OCI-LY7 (cell line): ENCODE results near the gene SH3GL2. TPM values are rescaled to one million over a fixed set of nuclear protein-coding genes. Genes with fewer than 3 reads are reported as not detected.

Experiments used
- BruUV-seq: library from RNA; stranded (reverse); fragments of 400-500 nt; replicated peaks from 2 replicates; lab custom pipeline; 2021; lab: Mats Ljungman, UMichigan
- CTCF ChIA-PET: fragments of 300-600 bp; sonication (Branson Sonifier 250); formaldehyde crosslinking; loops from one replicate; lab custom pipeline; 2022; ENCODE audit warnings: antibody characterized with exemption; ENCODE audit not compliant: unreplicated experiment; lab: Charles Lee
- POLR2A ChIA-PET: fragments of 300-600 bp; sonication (Branson Sonifier 250); formaldehyde crosslinking; loops from one replicate; lab custom pipeline; 2022; ENCODE audit warnings: antibody characterized with exemption; lab: Charles Lee
- DNase-seq: peaks from one replicate; pipeline ENCODE4 v3.0.0-alpha.2; 2015; ENCODE audit warnings: low spot score
- H2AFZ ChIP-seq: fragments of 200-600 bp; sonication (generic), shearing (Covaris generic); 2 replicates; pipeline ENCODE4 v1.6.1; 2014; ENCODE audit warnings: mild to moderate bottlenecking, antibody characterized with exemption, low read length, moderate library complexity
- H3K27ac ChIP-seq: fragments of 200-600 bp; sonication (generic); 2 replicates; pipeline ENCODE4 v1.5.1; 2014; ENCODE audit warnings: mixed run types, low read depth, mild to moderate bottlenecking, moderate library complexity, low read length, inconsistent platforms; ENCODE audit not compliant: poor library complexity, severe bottlenecking
- H3K36me3 ChIP-seq: fragments of 200-600 bp; sonication (generic); 2 replicates; pipeline ENCODE4 v1.6.1; 2014; ENCODE audit warnings: mild to moderate bottlenecking, antibody characterized with exemption, low read length, moderate library complexity, mixed read lengths; ENCODE audit not compliant: insufficient read depth
- H3K4me1 ChIP-seq: fragments of 200-600 bp; sonication (generic); 2 replicates; pipeline ENCODE4 v1.5.1; 2014; ENCODE audit warnings: mild to moderate bottlenecking, low read length; ENCODE audit not compliant: insufficient read depth, poor library complexity, severe bottlenecking
- H3K4me2 ChIP-seq: fragments of 200-600 bp; sonication (generic); 2 replicates; pipeline ENCODE4 v1.6.1; 2014; ENCODE audit warnings: mild to moderate bottlenecking, low read length
- H3K4me3 ChIP-seq: fragments of 200-600 bp; sonication (generic); 2 replicates; pipeline ENCODE4 v1.5.1; 2014; ENCODE audit warnings: mild to moderate bottlenecking, low read depth, low read length; ENCODE audit not compliant: poor library complexity, severe bottlenecking
- H3K79me2 ChIP-seq: fragments of 200-600 bp; sonication (generic); 2 replicates; pipeline ENCODE4 v1.6.1; 2016; ENCODE audit warnings: low read depth, mild to moderate bottlenecking, low read length, moderate library complexity, mixed read lengths; ENCODE audit not compliant: insufficient read depth
- H3K9me2 ChIP-seq: fragments of 200-600 bp; sonication (generic); 2 replicates; pipeline ENCODE4 v1.6.1; 2016; ENCODE audit warnings: mild to moderate bottlenecking, low read length, mixed read lengths; ENCODE audit not compliant: insufficient read depth
- H3K9me3 ChIP-seq: fragments of 200-600 bp; sonication (generic); 2 replicates; pipeline ENCODE4 v1.6.1; 2014; ENCODE audit warnings: mild to moderate bottlenecking, mixed run types, low read length, mixed read lengths
- H4K20me1 ChIP-seq: fragments of 200-600 bp; sonication (generic); 2 replicates; pipeline ENCODE4 v1.6.1; 2014; ENCODE audit warnings: mild to moderate bottlenecking, antibody characterized with exemption, low read length, moderate library complexity, mixed read lengths; ENCODE audit not compliant: insufficient read depth
- CTCF ChIP-seq: fragments of 200-600 bp; sonication (generic); conservative IDR thresholded peaks from 2 replicates; pipeline ENCODE4 v1.5.1; 2014; ENCODE audit warnings: mild to moderate bottlenecking, antibody characterized with exemption, low read length, moderate library complexity, mixed read lengths
- EZH2phosphoT487 ChIP-seq: fragments of 200-600 bp; sonication (generic); IDR thresholded peaks from 2 replicates; pipeline ENCODE4 v1.6.1; 2018; ENCODE audit warnings: low read depth, borderline replicate concordance, mild to moderate bottlenecking, mixed run types, antibody characterized with exemption, low read length, moderate library complexity, mixed read lengths
- intact Hi-C: fragments of 100-400 bp; cut with micrococcal nuclease; formaldehyde crosslinking; loops from one replicate; pipeline ENCODE4 v1.10.0; 2022; ENCODE audit not compliant: unreplicated experiment
- total RNA-seq, 2 experiments: library from RNA; depleted of rRNA in 1 of 2; stranded (reverse); fragments of >200 nt in 1 of 2; shearing (Covaris generic) in 1 of 2; gene quantifications; 2 replicates each; pipeline ENCODE4 v1.2.3, GENCODE V29; 2014 to 2022

The SH3GL2 gene
- total RNA-seq, 2 experiments from 2014 or later = not detected

DNA sequence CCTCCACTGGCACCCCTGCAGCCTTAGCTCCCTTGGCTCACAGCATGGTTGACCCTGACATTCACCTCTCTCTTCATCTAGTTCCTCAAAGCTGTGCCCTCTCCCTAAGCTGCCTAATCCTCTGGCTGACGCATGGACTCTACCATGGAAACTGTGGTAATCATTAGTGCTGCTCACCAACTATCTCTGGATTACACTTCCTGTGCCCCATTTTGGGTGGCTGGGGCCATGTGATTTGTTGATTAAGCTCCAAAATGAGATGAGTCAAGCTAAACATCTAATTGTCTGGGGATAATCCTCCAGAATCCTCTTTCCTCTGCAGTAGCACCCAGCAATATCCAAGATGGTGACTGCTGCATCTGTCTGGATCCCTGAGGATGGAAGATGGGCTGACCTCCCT lies 264.4 kb downstream of the SH3GL2 start:
- Histone ChIP-seq H3K4me2 (no peak overlapping the region), H4K20me1 (no peaks in the 10 kb centered on the region), H3K9me3 (no peaks in the 10 kb centered on the region), H3K36me3 (no peaks in the 10 kb centered on the region), H3K4me3 (no peak overlapping the region), H3K4me1 (no peaks in the 10 kb centered on the region), H3K79me2 (no peaks in the 10 kb centered on the region), H3K9me2 (no peaks in the 10 kb centered on the region), H2AFZ (no peak overlapping the region), H3K27ac (no peak overlapping the region)
- TF ChIP-seq EZH2phosphoT487 (no peak), CTCF (no peak)
- no peak for DNase-seq
- POLR2A ChIA-PET = no interaction called here
- intact Hi-C loops = no loop called here
- BruUV-seq = no TSS peak
- CTCF ChIA-PET = no interaction called here
